Measurements from ENCODE around the gene NAGK.
"Not testable (repeated sequence)": the region's sequence is repeated elsewhere in the genome, so short reads cannot be mapped to it uniquely, and the experiment has no call there.

The NAGK gene

GRCh38 chr2:71068218-71069035, at the start of gene NAGK:
TSS of gene NAGK (plus strand) at chr2:71068648. CDS start at chr2:71068684, 36 bp downstream.
- peak; percentile 65 for DNase-seq

- not testable (repeated sequence) for DNase-seq
Measured at GRCh38 chr2:71019989-71020388, 48.5 kb upstream of the NAGK start.

- not testable (repeated sequence) for DNase-seq
Measured at GRCh38 chr2:71021394-71021793, 47.1 kb upstream of the NAGK start.

DNA sequence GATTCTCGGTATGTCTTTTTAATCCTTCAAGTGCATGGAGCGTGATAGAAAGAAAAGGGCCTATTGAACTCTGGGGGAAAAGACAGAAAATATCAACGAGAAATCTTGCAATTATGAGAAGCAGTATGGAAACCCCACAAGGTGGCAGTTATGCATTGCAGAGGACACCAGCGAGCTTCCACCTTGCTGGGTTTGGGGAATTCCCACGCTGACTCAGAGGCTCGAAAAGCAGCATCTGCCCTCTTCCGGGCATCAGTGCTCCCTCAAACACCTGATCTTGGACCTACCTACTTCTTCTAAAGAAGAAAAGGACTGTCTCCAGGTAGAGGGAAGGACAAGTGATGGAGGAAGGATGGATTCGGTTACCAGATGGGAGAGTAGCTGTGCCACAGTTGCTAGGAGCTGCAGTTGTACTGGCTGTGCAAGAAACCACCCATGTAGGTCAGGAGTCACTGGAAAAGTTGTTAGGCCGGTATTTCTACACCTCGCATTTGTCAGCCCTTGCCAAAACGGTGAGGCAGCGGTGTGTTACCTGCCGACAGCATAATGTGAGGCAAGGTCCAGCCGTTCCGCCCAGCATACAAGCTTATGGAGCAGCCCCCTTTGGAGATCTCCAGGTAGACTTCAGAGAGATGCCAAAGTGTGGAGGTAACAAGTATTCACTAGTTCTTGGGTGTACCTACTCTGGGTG, 44.8 kb upstream of the NAGK start:
- not testable (repeated sequence) for DNase-seq

GRCh38 chr2:71036296-71036695, 32.2 kb upstream of the NAGK start:
- not testable (repeated sequence) for DNase-seq

DNA sequence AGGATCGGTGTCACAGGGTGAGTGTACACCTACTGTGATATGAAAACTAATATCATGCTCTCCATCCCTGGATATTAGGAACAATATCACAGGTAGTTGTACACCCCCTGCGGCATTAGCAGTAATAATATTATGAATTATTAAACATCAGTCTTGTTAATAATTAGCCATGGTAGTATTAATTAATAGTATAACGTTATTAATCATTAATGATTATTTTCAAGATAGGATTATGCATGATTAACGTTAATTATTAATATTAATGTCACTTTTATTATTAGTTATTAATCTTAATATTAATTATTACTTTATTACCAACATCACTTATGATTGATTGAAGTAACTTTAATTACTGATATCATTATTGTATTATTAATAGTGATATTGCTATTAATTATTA, 26.2 kb upstream of the NAGK start:
- no peak for DNase-seq

- DNase-seq: no peak
Measured at GRCh38 chr2:71043531-71044407, 24.7 kb upstream of the NAGK start.

DNA sequence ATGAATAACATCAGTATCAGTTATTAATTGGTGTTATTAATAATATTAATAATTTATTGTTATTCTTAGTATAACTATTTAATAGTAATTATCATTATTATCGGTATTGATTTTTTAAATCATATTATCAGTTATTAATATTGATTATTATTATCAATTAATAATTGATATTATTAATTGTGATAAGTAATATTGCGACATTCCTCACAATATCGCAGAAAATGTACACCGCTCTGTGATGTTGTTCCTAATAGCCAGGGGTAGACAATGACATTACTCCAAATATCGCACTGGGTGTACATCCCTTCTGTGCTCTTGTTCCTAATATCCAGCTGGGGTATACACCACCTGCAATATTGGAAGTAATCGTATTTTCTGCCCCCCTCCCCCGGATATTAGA, 23.3 kb upstream of the NAGK start:
- no peak for DNase-seq

GRCh38 chr2:71045865-71046548, 22.4 kb upstream of the NAGK start:
- no peak for DNase-seq

- DNase-seq: no peak
Measured at GRCh38 chr2:71048096-71048495, 20.4 kb upstream of the NAGK start.

GRCh38 chr2:71049704-71050360, 18.6 kb upstream of the NAGK start:
- DNase-seq: not testable (repeated sequence)

DNA sequence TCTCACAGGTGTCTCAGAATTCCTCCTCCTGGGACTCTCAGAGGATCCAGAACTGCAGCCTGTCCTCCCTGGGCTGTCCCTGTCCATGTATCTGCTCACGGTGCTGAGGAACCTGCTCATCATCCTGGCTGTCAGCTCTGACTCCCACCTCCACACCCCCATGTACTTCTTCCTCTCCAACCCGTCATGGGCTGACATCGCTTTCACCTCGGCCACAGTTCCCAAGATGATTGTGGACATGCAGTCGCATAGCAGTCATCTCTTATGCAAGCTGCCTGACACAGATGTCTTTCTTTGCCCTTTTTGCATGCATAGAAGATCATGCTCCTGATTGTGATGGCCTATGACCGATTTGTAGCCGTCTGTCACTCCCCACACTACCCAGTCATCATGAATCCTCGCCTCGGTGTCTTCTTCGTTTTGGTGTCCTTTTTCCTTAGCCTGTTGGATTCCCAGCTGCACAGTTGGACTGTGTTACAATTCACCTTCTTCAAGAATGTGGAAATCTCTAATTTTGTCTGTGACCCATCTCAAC, 13.2 kb upstream of the NAGK start:
- DNase-seq: not testable (repeated sequence)

DNA sequence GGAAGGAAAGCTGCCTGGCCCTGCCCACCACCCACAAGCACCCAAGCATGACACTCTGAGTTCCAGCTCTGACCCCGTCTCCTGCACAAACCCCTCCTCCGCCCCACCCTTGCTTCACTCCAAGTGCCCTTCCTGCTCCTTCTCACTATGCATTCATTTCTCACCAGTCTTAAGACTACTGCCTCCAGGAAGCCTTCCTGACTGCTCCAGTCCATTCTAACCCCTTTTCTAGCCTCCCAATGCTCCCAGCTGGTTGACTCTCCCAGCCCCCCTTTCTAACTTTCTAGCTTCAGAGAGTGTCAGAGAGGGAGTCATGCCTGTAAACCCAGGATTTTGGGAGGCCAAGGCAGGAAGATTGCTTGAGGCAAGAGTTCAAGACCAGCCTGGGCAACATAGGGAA, 8.2 kb upstream of the NAGK start:
- DNase-seq: no peak

- DNase-seq: no peak
Measured at GRCh38 chr2:71060871-71061270, 7.6 kb upstream of the NAGK start.

GRCh38 chr2:71063216-71063615, 5.2 kb upstream of the NAGK start:
- no peak for DNase-seq

- no peak for DNase-seq
Measured at GRCh38 chr2:71064110-71064611, 4.3 kb upstream of the NAGK start.

DNA sequence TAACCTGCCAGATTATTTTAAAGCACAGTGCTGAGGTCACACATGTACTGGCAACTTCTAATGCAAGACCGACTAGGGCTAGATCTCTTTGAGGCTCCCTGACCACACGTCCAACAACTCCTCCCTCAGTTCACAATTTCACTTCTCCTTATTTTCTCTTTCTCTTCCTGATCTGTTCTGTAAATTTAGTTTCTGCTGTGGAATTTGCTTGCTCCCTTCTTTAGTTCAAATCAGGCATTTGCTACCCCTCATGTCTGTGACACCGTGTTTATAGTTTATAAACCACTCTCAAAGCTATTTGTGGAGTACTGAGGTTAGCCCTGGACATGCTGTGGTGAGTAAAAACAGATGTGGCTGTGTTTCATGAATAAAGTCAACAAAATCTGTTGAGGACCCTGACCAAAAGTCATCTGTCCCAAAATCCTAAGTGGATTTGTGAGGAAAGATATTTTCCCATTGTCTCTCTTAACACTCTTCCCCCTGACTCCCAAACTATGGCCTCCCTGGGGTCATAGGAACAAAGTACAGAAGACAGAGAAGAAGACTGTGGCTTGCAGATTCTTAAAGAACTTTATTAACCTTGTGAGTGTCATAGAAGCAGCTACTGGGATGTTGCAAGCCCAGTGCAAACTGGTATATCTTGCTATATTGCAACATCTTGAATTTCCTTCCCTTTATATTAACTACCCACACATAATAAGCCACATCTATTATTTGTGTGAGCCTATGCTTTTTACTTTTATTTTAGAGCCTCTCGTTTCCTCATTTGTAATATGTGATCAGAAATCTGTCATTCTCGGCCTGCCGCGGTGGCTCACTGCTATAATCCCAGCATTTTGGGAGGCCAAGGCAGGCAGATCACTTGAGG, 3.5 kb upstream of the NAGK start:
- no peak for DNase-seq

DNA sequence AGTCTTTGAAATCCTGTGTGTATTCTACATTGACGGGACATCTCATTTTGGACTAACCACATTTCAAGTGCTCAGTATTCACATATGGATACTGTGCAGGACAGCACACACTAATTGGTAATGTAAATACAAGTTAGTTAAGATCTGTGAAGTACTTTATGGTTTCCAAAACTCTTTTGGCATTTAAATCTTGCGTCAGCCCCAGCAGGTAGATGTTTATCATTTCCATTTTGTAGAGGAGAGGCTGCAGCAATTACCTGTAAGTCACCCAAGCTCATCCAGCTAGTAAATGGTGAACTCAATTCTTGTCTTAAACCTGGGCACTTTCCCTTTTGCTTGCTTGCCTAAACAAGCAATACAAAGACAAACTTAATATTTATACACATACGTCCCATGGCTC, 1.6 kb upstream of the NAGK start:
- DNase-seq: no peak

DNA sequence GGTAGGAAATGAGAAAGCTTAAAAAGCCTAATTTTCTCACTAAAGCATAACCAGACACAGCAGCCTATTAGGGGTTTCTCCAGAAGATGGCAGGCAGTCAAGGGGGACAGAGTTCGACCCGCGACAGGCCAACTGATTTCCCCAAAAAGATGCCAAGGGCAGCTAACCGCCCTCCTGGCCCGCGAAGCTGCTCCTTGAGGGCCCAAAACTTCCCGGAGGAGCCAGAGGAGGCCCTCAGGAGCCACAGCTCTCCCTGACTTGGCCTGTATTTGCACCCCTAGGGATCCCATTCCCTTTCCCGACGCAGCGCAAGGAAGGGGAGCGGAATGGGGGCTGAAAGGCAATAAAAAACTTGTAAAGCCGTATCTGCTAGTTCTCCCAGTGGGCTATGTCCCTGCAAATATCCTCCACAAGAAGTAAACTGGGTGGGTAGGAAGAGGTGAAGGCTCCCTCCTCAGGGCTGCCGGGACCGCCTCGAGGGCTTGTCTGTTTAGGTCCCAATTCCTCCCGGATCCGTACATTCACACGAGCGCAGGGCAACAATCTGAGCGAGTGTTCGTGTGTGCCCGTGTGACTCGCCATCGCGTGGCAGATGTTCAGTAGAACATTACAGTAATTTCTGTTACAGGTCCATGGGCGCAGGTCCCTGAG, 756 bp upstream of the NAGK start:
- no peak for DNase-seq

DNA sequence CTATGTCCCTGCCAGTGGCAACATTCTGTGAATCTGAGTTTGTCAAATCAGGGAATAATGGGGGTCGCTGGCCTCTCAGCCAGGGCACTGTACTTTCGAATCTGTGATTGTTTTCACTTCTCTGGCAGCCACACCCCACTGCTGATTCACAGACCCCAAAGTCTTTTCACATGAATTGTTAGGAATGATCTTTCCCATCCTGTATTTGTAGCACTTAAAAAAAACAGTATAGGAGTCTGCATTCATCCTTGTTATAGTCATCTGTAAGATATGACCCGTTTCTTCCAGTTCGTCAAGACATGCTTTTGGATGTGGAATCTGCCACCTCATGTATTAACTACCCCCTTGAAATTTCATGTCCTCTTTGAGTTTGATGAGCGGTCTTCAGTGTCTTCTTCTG, 928 bp downstream of the NAGK start:
- no peak for DNase-seq

All from NCI-H187 treated with DMSO at 0.1 percent for 48 hours (cell line).